ENCODE data around the gene RELB.

DNA sequence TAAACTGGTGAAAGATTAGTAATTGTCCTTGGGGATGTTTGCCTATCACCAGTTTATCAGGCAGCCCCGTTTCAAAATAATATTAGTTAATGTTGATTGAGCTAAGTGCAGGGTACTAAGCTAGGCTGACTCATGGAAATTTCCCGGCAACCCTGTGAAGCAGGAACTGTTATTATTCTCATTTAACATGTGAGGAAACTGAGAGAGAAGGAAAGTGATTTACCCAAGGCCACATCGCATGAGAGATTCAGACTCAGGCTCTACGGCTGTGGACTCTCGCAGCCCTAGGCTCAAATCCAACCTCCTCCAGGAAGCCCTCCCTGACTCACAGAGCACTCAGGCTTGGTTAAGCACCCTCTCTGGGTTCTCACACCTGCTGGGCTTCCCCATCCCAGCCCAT lies 26.4 kb upstream of the RELB start:
- TF ChIP-seq, protein P1, sequence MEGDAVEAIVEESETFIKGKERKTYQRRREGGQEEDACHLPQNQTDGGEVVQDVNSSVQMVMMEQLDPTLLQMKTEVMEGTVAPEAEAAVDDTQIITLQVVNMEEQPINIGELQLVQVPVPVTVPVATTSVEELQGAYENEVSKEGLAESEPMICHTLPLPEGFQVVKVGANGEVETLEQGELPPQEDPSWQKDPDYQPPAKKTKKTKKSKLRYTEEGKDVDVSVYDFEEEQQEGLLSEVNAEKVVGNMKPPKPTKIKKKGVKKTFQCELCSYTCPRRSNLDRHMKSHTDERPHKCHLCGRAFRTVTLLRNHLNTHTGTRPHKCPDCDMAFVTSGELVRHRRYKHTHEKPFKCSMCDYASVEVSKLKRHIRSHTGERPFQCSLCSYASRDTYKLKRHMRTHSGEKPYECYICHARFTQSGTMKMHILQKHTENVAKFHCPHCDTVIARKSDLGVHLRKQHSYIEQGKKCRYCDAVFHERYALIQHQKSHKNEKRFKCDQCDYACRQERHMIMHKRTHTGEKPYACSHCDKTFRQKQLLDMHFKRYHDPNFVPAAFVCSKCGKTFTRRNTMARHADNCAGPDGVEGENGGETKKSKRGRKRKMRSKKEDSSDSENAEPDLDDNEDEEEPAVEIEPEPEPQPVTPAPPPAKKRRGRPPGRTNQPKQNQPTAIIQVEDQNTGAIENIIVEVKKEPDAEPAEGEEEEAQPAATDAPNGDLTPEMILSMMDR (IDR thresholded peaks at IDR 0.05; ENCODE audit: poor library complexity, severe bottlenecking): no peak
- TF ChIP-seq TAF1 (IDR thresholded peaks at IDR 0.05; ENCODE audit: low read depth) (no peak), EP300 (conservative IDR thresholded peaks at IDR 0.05; ENCODE audit: poor library complexity, severe bottlenecking) (no peak), EZH2 (IDR thresholded peaks at IDR 0.05; ENCODE audit: borderline replicate concordance, insufficient read depth, low read length, poor library complexity, severe bottlenecking) (no peak), POLR2AphosphoS5 (IDR thresholded peaks at IDR 0.05) (no peak), SMC3 (conservative IDR thresholded peaks at IDR 0.05; ENCODE audit: poor library complexity) (no peak), RAD21 (conservative IDR thresholded peaks at IDR 0.05) (no peak)
- TF ChIP-seq, protein P2, sequence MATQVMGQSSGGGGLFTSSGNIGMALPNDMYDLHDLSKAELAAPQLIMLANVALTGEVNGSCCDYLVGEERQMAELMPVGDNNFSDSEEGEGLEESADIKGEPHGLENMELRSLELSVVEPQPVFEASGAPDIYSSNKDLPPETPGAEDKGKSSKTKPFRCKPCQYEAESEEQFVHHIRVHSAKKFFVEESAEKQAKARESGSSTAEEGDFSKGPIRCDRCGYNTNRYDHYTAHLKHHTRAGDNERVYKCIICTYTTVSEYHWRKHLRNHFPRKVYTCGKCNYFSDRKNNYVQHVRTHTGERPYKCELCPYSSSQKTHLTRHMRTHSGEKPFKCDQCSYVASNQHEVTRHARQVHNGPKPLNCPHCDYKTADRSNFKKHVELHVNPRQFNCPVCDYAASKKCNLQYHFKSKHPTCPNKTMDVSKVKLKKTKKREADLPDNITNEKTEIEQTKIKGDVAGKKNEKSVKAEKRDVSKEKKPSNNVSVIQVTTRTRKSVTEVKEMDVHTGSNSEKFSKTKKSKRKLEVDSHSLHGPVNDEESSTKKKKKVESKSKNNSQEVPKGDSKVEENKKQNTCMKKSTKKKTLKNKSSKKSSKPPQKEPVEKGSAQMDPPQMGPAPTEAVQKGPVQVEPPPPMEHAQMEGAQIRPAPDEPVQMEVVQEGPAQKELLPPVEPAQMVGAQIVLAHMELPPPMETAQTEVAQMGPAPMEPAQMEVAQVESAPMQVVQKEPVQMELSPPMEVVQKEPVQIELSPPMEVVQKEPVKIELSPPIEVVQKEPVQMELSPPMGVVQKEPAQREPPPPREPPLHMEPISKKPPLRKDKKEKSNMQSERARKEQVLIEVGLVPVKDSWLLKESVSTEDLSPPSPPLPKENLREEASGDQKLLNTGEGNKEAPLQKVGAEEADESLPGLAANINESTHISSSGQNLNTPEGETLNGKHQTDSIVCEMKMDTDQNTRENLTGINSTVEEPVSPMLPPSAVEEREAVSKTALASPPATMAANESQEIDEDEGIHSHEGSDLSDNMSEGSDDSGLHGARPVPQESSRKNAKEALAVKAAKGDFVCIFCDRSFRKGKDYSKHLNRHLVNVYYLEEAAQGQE (IDR thresholded peaks at IDR 0.05; ENCODE audit: borderline replicate concordance): no peak

All from neural cell (in vitro differentiated cells).